KMS-11 (cell line): ENCODE results near the gene ADGRL1.
"Not testable (repeated sequence)": the region's sequence is repeated elsewhere in the genome, so short reads cannot be mapped to it uniquely, and the experiment has no call there.

Experiments
- H2AFZ ChIP-seq: fragments of 200-600 bp; sonication (generic); 2 replicates; pipeline ENCODE4 v1.6.1; 2016; ENCODE audit warnings: antibody characterized with exemption, mixed run types, low read depth
- H3K27ac ChIP-seq: fragments of 200-600 bp; sonication (generic); 2 replicates; pipeline ENCODE4 v1.6.1; 2016; ENCODE audit warnings: mild to moderate bottlenecking, mixed run types
- H3K27me3 ChIP-seq: fragments of 200-600 bp; sonication (generic); 2 replicates; pipeline ENCODE4 v1.6.1; 2017; ENCODE audit warnings: mild to moderate bottlenecking, low read depth, mixed run types, moderate library complexity; ENCODE audit not compliant: insufficient read depth
- H3K36me3 ChIP-seq: fragments of 200-600 bp; sonication (generic); 2 replicates; pipeline ENCODE4 v1.6.1; 2017; ENCODE audit warnings: mild to moderate bottlenecking, mixed run types; ENCODE audit not compliant: insufficient read depth
- H3K4me1 ChIP-seq: fragments of 200-600 bp; sonication (generic); 2 replicates; pipeline ENCODE4 v1.6.1; 2016; ENCODE audit warnings: mild to moderate bottlenecking, low read depth, mixed run types; ENCODE audit not compliant: poor library complexity, severe bottlenecking
- H3K4me2 ChIP-seq: fragments of 200-600 bp; sonication (generic); 2 replicates; pipeline ENCODE4 v1.7.0; 2016; ENCODE audit warnings: mild to moderate bottlenecking, mixed run types
- H3K4me3 ChIP-seq: fragments of 200-600 bp; sonication (generic); IDR thresholded peaks from 2 replicates; pipeline ENCODE4 v1.6.1; 2017; ENCODE audit warnings: low read depth, low read length, mixed read lengths; ENCODE audit not compliant: insufficient read depth
- H3K79me2 ChIP-seq: fragments of 200-600 bp; sonication (generic); 2 replicates; pipeline ENCODE4 v1.6.1; 2016; ENCODE audit warnings: low read depth, mixed run types; ENCODE audit not compliant: insufficient read depth
- H3K9ac ChIP-seq: fragments of 200-600 bp; sonication (generic); 2 replicates; pipeline ENCODE4 v1.6.1; 2016; ENCODE audit warnings: mild to moderate bottlenecking, mixed run types
- H4K20me1 ChIP-seq: fragments of 200-600 bp; sonication (generic); 2 replicates; pipeline ENCODE4 v1.6.1; 2016; ENCODE audit warnings: mild to moderate bottlenecking, mixed run types; ENCODE audit not compliant: insufficient read depth
- TF ChIP-seq, protein P1 (sequence below): fragments of 200-600 bp; sonication (generic); conservative IDR thresholded peaks from 2 replicates; pipeline ENCODE4 v1.6.1; 2017; ENCODE audit warnings: low read depth, mild to moderate bottlenecking, antibody characterized with exemption, low read length, moderate library complexity, mixed read lengths

The ADGRL1 gene

DNA sequence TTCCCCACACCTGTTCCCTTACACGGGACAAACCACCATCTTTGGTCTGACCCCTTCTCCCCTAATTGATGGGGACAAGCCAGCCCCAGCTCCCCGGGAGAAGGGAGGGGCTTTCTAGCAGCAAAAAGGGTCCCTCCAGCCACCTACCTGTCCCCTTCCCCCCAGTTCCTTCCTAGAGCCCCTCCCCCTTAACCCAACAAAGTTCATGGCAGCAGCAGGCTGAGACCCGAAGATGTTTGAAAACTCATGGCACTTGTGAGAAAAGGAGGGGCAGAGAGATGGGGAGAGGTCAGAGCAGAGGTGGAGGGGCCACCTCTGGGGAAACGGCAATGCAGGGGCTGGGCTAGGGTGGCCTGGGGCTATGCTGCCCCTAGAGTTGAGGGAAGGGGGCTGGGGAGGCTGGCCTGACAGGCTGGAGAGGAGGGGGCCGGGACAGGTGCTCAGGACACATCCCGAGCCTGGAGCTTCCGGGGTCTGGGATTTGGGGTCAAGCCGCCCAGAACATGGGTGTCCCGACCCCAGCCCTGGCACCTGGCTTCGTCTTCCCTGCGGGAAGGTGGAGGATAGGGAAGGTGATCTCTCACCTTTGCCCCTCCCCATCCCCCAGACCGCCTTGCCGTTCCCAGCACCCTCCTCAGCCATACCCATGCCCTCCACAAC is 57.1 kb downstream of the ADGRL1 start:
- Histone ChIP-seq H3K9ac (no peak overlapping the region), H3K4me3 (no peak overlapping the region), H3K4me1 (no peaks in the 10 kb centered on the region), H2AFZ (no peak overlapping the region), H4K20me1 (no peaks in the 10 kb centered on the region), H3K79me2 (no peaks in the 10 kb centered on the region), H3K36me3 (no peaks in the 10 kb centered on the region), H3K27ac (no peak overlapping the region), H3K4me2 (no peak overlapping the region), H3K27me3 (no peaks in the 10 kb centered on the region)
- TF ChIP-seq, protein P1, sequence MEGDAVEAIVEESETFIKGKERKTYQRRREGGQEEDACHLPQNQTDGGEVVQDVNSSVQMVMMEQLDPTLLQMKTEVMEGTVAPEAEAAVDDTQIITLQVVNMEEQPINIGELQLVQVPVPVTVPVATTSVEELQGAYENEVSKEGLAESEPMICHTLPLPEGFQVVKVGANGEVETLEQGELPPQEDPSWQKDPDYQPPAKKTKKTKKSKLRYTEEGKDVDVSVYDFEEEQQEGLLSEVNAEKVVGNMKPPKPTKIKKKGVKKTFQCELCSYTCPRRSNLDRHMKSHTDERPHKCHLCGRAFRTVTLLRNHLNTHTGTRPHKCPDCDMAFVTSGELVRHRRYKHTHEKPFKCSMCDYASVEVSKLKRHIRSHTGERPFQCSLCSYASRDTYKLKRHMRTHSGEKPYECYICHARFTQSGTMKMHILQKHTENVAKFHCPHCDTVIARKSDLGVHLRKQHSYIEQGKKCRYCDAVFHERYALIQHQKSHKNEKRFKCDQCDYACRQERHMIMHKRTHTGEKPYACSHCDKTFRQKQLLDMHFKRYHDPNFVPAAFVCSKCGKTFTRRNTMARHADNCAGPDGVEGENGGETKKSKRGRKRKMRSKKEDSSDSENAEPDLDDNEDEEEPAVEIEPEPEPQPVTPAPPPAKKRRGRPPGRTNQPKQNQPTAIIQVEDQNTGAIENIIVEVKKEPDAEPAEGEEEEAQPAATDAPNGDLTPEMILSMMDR = no peak

DNA sequence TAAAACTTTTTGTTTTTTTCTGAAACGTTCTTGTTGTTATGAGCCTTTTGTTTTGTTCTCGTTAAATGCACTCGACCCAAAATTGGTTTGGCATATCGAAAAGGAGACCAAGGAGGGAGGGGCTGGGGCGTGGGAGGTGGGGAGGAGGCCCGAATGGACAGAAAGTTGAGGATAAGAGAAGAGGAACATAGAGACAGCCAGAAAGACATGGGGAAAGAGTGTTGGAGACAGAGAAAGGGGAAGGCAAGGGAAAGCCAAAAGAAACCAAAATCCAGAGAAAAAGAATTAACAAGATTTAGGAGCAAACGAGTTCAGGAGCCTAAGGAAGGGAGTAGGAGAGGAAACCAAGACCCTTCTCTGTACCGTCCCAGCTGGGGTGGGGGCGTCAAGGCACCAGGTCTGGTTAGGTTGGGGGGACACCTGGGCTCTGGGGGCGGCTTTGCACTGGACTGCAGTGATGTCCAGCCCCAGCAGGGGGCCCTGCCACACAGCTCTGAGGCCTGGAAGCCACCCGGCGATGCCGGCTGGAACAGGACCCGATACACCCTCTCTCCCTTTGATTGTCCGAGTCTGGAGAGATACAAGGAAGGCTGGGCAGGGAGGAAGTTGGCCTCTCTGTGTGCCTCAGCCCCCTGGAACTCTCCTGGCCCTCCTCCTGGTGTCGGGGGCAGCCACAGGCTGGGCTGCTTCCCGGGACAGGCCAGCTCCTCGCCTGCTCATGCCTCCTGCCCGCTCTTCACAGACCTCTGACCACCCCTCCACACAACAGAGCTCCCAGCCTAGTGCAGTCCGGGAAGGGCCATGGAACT is 58.0 kb downstream of the ADGRL1 start:
- Histone ChIP-seq H3K4me2 (no peak overlapping the region), H3K9ac (no peak overlapping the region), H3K4me1 (no peaks in the 10 kb centered on the region), H4K20me1 (no peaks in the 10 kb centered on the region), H3K27ac (no peak overlapping the region), H3K79me2 (no peaks in the 10 kb centered on the region), H3K4me3 (no peak overlapping the region), H2AFZ (no peak overlapping the region), H3K36me3 (no peaks in the 10 kb centered on the region), H3K27me3 (no peaks in the 10 kb centered on the region)
- TF ChIP-seq, protein P1 = no peak

DNA sequence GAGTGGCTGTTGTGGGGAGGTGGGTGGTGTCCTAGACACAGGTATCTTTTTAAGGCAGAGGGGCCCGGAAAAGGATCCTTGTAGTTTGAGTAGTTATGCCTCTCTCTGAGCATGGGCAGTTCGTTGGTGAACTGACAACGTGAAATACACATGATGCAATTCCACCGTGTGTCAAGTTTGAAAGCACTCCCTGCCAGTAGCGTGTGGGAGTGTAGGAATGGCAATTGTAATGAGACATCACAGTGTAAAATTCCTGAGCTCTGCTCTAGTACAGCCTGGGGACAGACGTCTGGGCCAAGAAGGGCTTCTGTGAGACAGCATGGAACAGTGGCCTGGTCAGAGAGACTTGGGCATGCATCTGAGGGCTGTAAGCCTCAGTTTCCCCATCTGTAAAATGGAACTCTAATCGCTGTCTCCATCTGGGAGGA is 59.2 kb downstream of the ADGRL1 start:
- Histone ChIP-seq H3K79me2 (no peaks in the 10 kb centered on the region), H3K4me3 (no peak overlapping the region), H3K4me1 (no peaks in the 10 kb centered on the region), H3K27ac (no peak overlapping the region), H2AFZ (no peak overlapping the region), H3K4me2 (no peak overlapping the region), H3K27me3 (no peaks in the 10 kb centered on the region), H3K9ac (no peak overlapping the region), H4K20me1 (no peaks in the 10 kb centered on the region), H3K36me3 (no peaks in the 10 kb centered on the region)
- TF ChIP-seq, protein P1 = no peak

DNA sequence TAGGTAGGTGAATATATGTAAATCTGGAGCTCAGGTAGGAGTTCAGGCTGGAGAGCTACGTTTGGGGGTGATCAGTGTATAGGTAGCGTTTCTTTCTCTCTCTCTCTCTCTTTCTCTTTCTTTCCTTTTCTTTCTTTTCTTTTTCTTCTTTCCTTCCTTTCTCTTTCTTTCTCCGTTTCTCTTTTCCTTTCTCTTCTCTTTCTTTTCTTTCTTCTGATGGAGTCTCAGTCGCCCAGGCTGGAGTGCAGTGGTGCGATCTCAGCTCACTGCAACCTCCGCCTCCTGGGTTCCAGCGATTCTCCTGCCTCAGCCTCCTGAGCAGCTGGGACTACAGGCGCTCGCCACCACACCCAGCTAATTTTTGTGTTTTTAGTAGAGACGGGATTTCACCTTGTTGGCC is 59.8 kb downstream of the ADGRL1 start:
- not testable (repeated sequence) for H3K9ac ChIP-seq, H3K4me1 ChIP-seq, H3K27ac ChIP-seq, H3K79me2 ChIP-seq, H3K36me3 ChIP-seq, H4K20me1 ChIP-seq, H3K4me3 ChIP-seq, H2AFZ ChIP-seq, H3K4me2 ChIP-seq, H3K27me3 ChIP-seq

DNA sequence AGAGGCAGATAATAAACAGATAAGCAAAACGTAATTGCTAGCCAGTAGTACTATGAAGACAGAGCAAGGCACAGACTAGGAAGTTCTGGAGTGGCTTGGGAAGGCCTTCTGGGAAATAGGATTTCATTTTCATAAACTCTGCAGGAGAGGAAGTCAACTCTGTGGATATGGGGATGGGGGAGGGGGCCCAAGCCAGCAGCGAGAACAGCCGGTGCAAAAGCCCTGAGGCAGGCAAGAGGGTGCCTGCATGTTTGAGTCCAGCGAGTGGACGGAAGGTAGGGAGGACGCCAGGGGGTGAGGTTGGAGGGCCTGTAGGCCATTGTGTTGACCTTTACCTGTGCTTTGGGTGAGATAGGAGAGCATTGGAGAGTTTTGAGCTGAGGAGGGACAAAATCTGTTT is 60.6 kb downstream of the ADGRL1 start:
- Histone ChIP-seq H3K4me2 (no peak overlapping the region), H3K9ac (no peak overlapping the region), H4K20me1 (no peaks in the 10 kb centered on the region), H3K36me3 (no peaks in the 10 kb centered on the region), H3K79me2 (no peaks in the 10 kb centered on the region), H3K27ac (no peak overlapping the region), H3K4me1 (no peaks in the 10 kb centered on the region), H3K4me3 (no peak overlapping the region), H2AFZ (no peak overlapping the region), H3K27me3 (no peaks in the 10 kb centered on the region)
- TF ChIP-seq, protein P1 = no peak
